ENCODE results near the gene OPRM1.
A peak's percentile ranks its signal among the peaks of the same experiment; 100 is the strongest.
"Not testable (repeated sequence)": the region's sequence is repeated elsewhere in the genome, so short reads cannot be mapped to it uniquely, and the experiment has no call there.

Gene OPRM1

DNA sequence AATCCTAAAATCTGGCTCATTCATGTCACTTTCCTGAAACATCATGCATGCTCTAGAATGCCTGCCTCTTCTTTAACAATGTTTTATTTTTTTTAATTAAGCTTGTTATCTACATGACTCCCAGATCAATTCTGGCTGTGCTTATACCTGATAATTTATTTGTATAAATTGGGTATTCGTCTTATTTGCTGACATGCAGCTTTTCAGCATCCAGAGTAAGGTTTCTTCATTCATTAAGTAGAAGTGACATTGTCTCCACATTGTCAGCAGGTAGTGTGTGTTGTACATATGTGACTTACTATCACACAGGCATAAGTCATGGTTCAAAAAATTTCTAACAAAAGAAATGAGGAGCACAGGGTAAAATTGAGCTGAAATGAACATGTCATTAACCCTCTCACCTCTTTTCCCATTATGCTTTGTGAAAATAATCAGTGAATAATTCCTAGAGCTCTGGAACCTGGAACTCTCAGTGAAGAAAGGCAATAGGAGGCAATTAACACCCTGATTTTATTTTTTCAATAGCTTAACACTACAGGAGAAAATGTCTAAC lies 157.4 kb downstream of the OPRM1 start:
- Histone ChIP-seq H2BK5ac (ENCODE audit: low read depth, low read length, poor library complexity, severe bottlenecking) (no peak overlapping the region), H3K27me3 (ENCODE audit: control insufficient read depth in 1 of 2, insufficient read depth in 1 of 2, low read length in 2 of 2) (no peaks in the 10 kb centered on the region), H4K8ac (ENCODE audit: low read length) (no peak overlapping the region), H3K79me1 (replicated peaks; ENCODE audit: low read length, poor library complexity, severe bottlenecking) (no peaks in the 10 kb centered on the region), H2BK120ac (ENCODE audit: low read depth, low read length) (no peak overlapping the region), H3K23ac (ENCODE audit: low read length in 2 of 2) (no peak overlapping the region), H2BK15ac (ENCODE audit: low read depth, poor library complexity, severe bottlenecking) (no peak overlapping the region), H2AFZ (ENCODE audit: low read depth, low read length) (no peak overlapping the region), H3K18ac (ENCODE audit: low read depth in 1 of 2, low read length in 2 of 2) (no peak overlapping the region), H4K91ac (ENCODE audit: low read length) (no peak overlapping the region), H3K4me3 (ENCODE audit: insufficient read depth in 1 of 2, low read depth in 1 of 2, low read length in 2 of 2) (no peak overlapping the region), H3K14ac (ENCODE audit: low read length in 2 of 2) (no peak overlapping the region), H2BK12ac (ENCODE audit: low read length in 2 of 2) (no peak overlapping the region), H3K36me3 (ENCODE audit: control insufficient read depth in 1 of 2, insufficient read depth in 2 of 2, low read depth in 1 of 2, low read length in 2 of 2) (no peaks in the 10 kb centered on the region), H3K4me2 (ENCODE audit: low read length, poor library complexity, severe bottlenecking) (no peak overlapping the region), H3K9me3 (ENCODE audit: control insufficient read depth, low read length) (no peaks in the 10 kb centered on the region), H3K4ac (ENCODE audit: low read depth in 1 of 2, low read length in 2 of 2) (no peak overlapping the region), H2AK5ac (ENCODE audit: low read length, severe bottlenecking) (no peak overlapping the region), H3K9ac (ENCODE audit: low read length) (peak overlapping the region; percentile 34), H3K4me1 (ENCODE audit: control insufficient read depth, insufficient read depth, low read depth, low read length) (no peaks in the 10 kb centered on the region), H3K27ac (ENCODE audit: low read length, poor library complexity, severe bottlenecking) (no peak overlapping the region)
- no CpG with 5 or more reads among the region's 1 CpG for WGBS
- DNase-seq = no peak

DNA sequence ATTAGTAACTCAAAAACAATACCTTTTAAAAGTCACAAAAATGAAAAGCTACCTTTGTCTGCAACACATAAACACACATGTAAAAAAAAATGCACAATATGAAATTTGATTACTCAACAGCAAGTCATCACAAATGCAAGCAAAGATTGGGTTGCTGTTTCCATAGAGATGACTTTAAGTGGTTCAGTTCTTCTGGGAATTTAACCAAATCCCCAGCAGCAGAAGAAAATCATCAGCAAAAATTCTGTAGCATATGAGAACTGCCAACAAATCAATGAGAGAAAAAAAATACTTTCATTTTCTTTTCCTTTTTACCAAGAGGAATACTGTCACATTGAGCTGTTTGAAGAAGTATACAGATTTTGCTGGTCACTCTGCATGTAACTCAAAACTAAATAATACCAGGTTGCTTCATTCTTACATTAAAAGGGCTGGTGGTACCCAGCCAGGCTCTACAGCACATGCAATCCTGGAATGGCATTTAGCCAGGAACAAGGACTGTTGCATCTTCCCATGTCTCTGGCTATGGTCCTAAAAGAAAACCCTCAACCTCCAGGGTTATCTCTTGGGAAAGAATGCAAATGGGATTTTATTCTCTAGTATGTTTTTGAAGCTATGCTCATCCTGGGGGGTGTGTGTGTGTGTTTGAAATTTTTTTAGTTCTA lies 158.3 kb downstream of the OPRM1 start:
- H2BK12ac ChIP-seq (ENCODE audit: low read length in 2 of 2) = no peak overlapping the region
- H4K91ac ChIP-seq (ENCODE audit: low read length) = no peak overlapping the region

DNA sequence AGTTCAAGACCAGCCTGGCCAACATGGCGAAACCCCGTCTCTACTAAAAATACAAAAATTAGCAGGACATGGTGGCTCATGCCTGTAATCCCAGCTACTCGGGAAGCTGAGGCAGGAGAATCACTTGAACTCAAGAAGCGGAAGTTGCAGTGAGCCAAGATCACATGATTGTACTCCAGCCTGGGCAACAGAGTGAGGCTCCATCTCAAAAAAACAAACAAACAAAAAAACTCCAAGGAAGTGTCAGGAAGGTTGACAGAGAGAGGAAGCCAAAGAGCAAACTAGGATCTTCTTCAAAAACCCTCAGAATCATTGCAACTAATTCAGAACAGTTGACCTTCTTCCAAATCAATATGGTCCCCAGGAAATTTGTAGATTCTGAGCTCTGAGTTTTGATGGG lies 162.6 kb downstream of the OPRM1 start:
- not testable (repeated sequence) for H3K9me3 ChIP-seq (ENCODE audit: control insufficient read depth, low read length); H2BK12ac ChIP-seq (ENCODE audit: low read length in 2 of 2); H4K91ac ChIP-seq (ENCODE audit: low read length); H2BK5ac ChIP-seq (ENCODE audit: low read depth, low read length, poor library complexity, severe bottlenecking); DNase-seq; H3K36me3 ChIP-seq (ENCODE audit: control insufficient read depth in 1 of 2, insufficient read depth in 2 of 2, low read depth in 1 of 2, low read length in 2 of 2); H3K4me2 ChIP-seq (ENCODE audit: low read length, poor library complexity, severe bottlenecking); H3K4me1 ChIP-seq (ENCODE audit: control insufficient read depth, insufficient read depth, low read depth, low read length); H2BK15ac ChIP-seq (ENCODE audit: low read depth, poor library complexity, severe bottlenecking); H3K14ac ChIP-seq (ENCODE audit: low read length in 2 of 2); H3K4me3 ChIP-seq (ENCODE audit: insufficient read depth in 1 of 2, low read depth in 1 of 2, low read length in 2 of 2); H3K9ac ChIP-seq (ENCODE audit: low read length); H3K18ac ChIP-seq (ENCODE audit: low read depth in 1 of 2, low read length in 2 of 2); H2AK5ac ChIP-seq (ENCODE audit: low read length, severe bottlenecking); H3K4ac ChIP-seq (ENCODE audit: low read depth in 1 of 2, low read length in 2 of 2); H3K27me3 ChIP-seq (ENCODE audit: control insufficient read depth in 1 of 2, insufficient read depth in 1 of 2, low read length in 2 of 2); H2AFZ ChIP-seq (ENCODE audit: low read depth, low read length); H2BK120ac ChIP-seq (ENCODE audit: low read depth, low read length); H4K8ac ChIP-seq (ENCODE audit: low read length); H3K23ac ChIP-seq (ENCODE audit: low read length in 2 of 2); H3K27ac ChIP-seq (ENCODE audit: low read length, poor library complexity, severe bottlenecking); H3K79me1 ChIP-seq (replicated peaks; ENCODE audit: low read length, poor library complexity, severe bottlenecking)
- WGBS = 95% methylated on average over 3 of the region's 4 CpGs

More for the DNA sequence above, 158.3 kb downstream of the OPRM1 start:
- no peak overlapping the region for H3K23ac ChIP-seq (ENCODE audit: low read length in 2 of 2)
- no peak overlapping the region for H3K14ac ChIP-seq (ENCODE audit: low read length in 2 of 2)
- H2BK15ac ChIP-seq (ENCODE audit: low read depth, poor library complexity, severe bottlenecking) = no peak overlapping the region
- H3K9ac ChIP-seq (ENCODE audit: low read length) = peak overlapping the region; percentile 39
- H2BK5ac ChIP-seq (ENCODE audit: low read depth, low read length, poor library complexity, severe bottlenecking) = no peak overlapping the region
- H3K4me1 ChIP-seq (ENCODE audit: control insufficient read depth, insufficient read depth, low read depth, low read length) = no peaks in the 10 kb centered on the region
- H3K18ac ChIP-seq (ENCODE audit: low read depth in 1 of 2, low read length in 2 of 2) = no peak overlapping the region
- H3K9me3 ChIP-seq (ENCODE audit: control insufficient read depth, low read length) = no peaks in the 10 kb centered on the region
- H2AK5ac ChIP-seq (ENCODE audit: low read length, severe bottlenecking) = no peak overlapping the region
- DNase-seq = peak; percentile 26
- H3K27ac ChIP-seq (ENCODE audit: low read length, poor library complexity, severe bottlenecking) = no peak overlapping the region
- no peaks in the 10 kb centered on the region for H3K79me1 ChIP-seq (replicated peaks; ENCODE audit: low read length, poor library complexity, severe bottlenecking)
- H3K4me3 ChIP-seq (ENCODE audit: insufficient read depth in 1 of 2, low read depth in 1 of 2, low read length in 2 of 2) = peak overlapping the region in 1 of 2 experiments; percentile 11
- no peak overlapping the region for H3K4ac ChIP-seq (ENCODE audit: low read depth in 1 of 2, low read length in 2 of 2)
- no peak overlapping the region for H3K4me2 ChIP-seq (ENCODE audit: low read length, poor library complexity, severe bottlenecking)
- no peak overlapping the region for H2BK120ac ChIP-seq (ENCODE audit: low read depth, low read length)
- H2AFZ ChIP-seq (ENCODE audit: low read depth, low read length) = no peak overlapping the region
- H3K36me3 ChIP-seq (ENCODE audit: control insufficient read depth in 1 of 2, insufficient read depth in 2 of 2, low read depth in 1 of 2, low read length in 2 of 2) = no peaks in the 10 kb centered on the region
- no peaks in the 10 kb centered on the region for H3K27me3 ChIP-seq (ENCODE audit: control insufficient read depth in 1 of 2, insufficient read depth in 1 of 2, low read length in 2 of 2)
- no peak overlapping the region for H4K8ac ChIP-seq (ENCODE audit: low read length)

DNA sequence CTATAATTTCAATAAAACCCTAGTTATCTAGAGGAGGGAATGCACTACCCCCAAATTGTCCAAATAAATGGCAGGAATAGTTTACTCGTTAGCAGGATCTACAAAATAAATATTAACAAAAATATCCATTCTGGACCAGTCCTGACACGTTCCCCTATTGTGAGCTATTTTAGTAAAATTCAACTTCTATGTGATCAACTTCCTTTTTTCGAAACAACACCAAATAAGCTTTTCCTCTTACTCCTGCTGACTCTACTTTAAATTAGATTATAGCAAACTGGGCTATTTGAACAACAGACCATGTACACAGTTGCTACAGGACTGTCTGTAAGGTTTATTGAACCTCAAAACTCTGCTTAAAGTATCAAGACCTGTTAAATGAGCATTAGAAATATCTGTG lies 163.3 kb downstream of the OPRM1 start:
- WGBS = 85% methylated on average over 3 of the region's 3 CpGs
- Histone ChIP-seq H3K14ac (ENCODE audit: low read length in 2 of 2) (no peak overlapping the region), H3K4me2 (ENCODE audit: low read length, poor library complexity, severe bottlenecking) (no peak overlapping the region), H4K8ac (ENCODE audit: low read length) (no peak overlapping the region), H3K36me3 (ENCODE audit: control insufficient read depth in 1 of 2, insufficient read depth in 2 of 2, low read depth in 1 of 2, low read length in 2 of 2) (no peaks in the 10 kb centered on the region), H2BK5ac (ENCODE audit: low read depth, low read length, poor library complexity, severe bottlenecking) (no peak overlapping the region), H3K9me3 (ENCODE audit: control insufficient read depth, low read length) (no peaks in the 10 kb centered on the region), H3K27ac (ENCODE audit: low read length, poor library complexity, severe bottlenecking) (no peak overlapping the region), H3K18ac (ENCODE audit: low read depth in 1 of 2, low read length in 2 of 2) (no peak overlapping the region), H3K4me3 (ENCODE audit: insufficient read depth in 1 of 2, low read depth in 1 of 2, low read length in 2 of 2) (no peak overlapping the region), H2AK5ac (ENCODE audit: low read length, severe bottlenecking) (no peak overlapping the region), H2AFZ (ENCODE audit: low read depth, low read length) (no peak overlapping the region), H4K91ac (ENCODE audit: low read length) (no peak overlapping the region), H2BK15ac (ENCODE audit: low read depth, poor library complexity, severe bottlenecking) (no peak overlapping the region), H3K79me1 (replicated peaks; ENCODE audit: low read length, poor library complexity, severe bottlenecking) (no peaks in the 10 kb centered on the region), H2BK120ac (ENCODE audit: low read depth, low read length) (no peak overlapping the region), H3K9ac (ENCODE audit: low read length) (no peak overlapping the region), H2BK12ac (ENCODE audit: low read length in 2 of 2) (no peak overlapping the region), H3K4me1 (ENCODE audit: control insufficient read depth, insufficient read depth, low read depth, low read length) (no peaks in the 10 kb centered on the region), H3K23ac (ENCODE audit: low read length in 2 of 2) (no peak overlapping the region), H3K27me3 (ENCODE audit: control insufficient read depth in 1 of 2, insufficient read depth in 1 of 2, low read length in 2 of 2) (no peaks in the 10 kb centered on the region), H3K4ac (ENCODE audit: low read depth in 1 of 2, low read length in 2 of 2) (no peak overlapping the region)
- no peak for DNase-seq
